Measurements from ENCODE around the gene MMP28.

MMP28 gene

DNA sequence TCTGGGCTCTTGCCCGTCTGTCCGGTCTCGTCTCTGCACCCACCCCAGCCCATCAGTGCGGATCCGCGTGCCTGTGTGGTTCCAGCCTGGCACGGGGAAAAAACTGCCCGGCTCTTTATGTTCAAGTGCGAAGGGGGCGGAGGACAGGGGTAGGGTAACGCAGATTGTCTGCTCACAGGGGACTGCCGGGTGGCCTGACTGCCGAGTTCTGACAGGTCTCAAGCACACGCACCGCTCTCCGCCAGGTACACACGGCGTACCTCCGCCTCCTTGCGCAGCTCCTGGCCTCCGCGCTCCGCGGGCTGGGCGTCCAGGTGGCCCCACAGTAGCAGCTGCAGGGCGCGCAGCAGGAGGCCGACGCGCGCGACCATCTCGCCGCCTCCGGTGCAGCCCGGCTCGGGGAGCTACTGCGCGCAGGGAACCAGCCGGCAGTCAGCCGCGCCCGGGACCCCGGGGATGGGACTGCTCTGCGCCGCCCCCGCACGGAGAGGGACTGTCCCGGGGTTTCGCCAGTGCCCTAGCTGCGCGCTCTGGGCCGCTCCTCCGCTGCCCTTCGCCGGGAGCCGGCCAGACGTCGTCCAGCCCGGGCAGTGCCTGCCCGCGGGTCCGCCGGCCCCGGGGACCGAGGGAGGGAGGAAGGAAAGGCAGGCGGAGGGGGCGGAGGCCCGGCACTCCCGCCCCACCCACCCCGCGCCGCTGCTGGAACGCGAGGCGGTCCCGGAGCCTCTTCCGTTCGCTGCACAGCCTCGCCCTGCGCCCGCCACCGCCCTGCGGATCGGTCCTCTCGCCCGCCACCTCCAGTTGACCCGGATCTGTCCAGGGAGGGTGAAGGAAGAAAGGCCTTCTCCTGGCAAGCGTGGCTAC lies at the start of gene MMP28:
Gene MMP28 (minus strand): TSS at position 635 of the 864 bp plus-strand sequence. CDS start 264 bp downstream, at position 371.
- no peak within 1 kb of the TSS for H3K27ac ChIP-seq (ENCODE audit: low read length)
- peaks cover 92% of the 10 kb centered on the region for H3K27me3 ChIP-seq (ENCODE audit: insufficient read depth, low read length)
- no peak within 1 kb of the TSS for H3K9ac ChIP-seq (ENCODE audit: low read depth, low read length)
- peak within 1 kb of the TSS; percentile 64 for H3K4me3 ChIP-seq (ENCODE audit: low read length)
- H3K9me3 ChIP-seq (ENCODE audit: insufficient read depth, low read depth, low read length) = no peaks in the 10 kb centered on the region
- no peaks in the 10 kb centered on the region for H3K36me3 ChIP-seq (ENCODE audit: insufficient read depth, low read depth, low read length)
- H3K4me1 ChIP-seq (ENCODE audit: insufficient read depth, low read length) = no peaks in the 10 kb centered on the region

GRCh38 chr17:35844547-35844946 lies 49.1 kb upstream of the MMP28 start:
- Histone ChIP-seq H3K9me3 (ENCODE audit: insufficient read depth, low read depth, low read length) (no peaks in the 10 kb centered on the region), H3K27me3 (ENCODE audit: insufficient read depth, low read length) (no peaks in the 10 kb centered on the region), H3K36me3 (ENCODE audit: insufficient read depth, low read depth, low read length) (peaks cover 89% of the 10 kb centered on the region), H3K27ac (ENCODE audit: low read length) (no peak overlapping the region), H3K4me3 (ENCODE audit: low read length) (no peak overlapping the region), H3K9ac (ENCODE audit: low read depth, low read length) (no peak overlapping the region), H3K4me1 (ENCODE audit: insufficient read depth, low read length) (no peaks in the 10 kb centered on the region)

DNA sequence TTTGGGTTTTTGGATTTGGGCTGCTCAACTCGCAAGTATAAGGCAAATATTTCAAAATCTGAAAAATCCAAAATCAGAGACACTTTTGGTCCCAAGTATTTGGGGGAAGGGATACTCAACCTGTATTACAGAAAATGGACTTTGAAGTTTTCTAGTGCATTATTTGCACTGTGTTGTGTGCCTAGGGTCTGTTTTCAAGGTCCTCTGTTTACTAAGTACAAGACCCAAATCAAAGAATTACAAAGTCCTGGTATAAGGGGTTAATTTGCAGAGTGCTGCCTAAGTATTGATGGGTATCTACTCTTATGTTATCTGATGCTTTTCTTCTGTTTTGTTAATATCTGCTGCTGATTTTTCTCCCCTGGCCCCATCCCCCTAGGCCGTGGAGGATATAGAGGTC lies 48.3 kb upstream of the MMP28 start:
- no peak overlapping the region for H3K4me3 ChIP-seq (ENCODE audit: low read length)
- no peak overlapping the region for H3K9ac ChIP-seq (ENCODE audit: low read depth, low read length)
- peaks cover 97% of the 10 kb centered on the region for H3K36me3 ChIP-seq (ENCODE audit: insufficient read depth, low read depth, low read length)
- H3K27me3 ChIP-seq (ENCODE audit: insufficient read depth, low read length) = no peaks in the 10 kb centered on the region
- H3K27ac ChIP-seq (ENCODE audit: low read length) = no peak overlapping the region
- H3K9me3 ChIP-seq (ENCODE audit: insufficient read depth, low read depth, low read length) = no peaks in the 10 kb centered on the region
- no peaks in the 10 kb centered on the region for H3K4me1 ChIP-seq (ENCODE audit: insufficient read depth, low read length)

DNA sequence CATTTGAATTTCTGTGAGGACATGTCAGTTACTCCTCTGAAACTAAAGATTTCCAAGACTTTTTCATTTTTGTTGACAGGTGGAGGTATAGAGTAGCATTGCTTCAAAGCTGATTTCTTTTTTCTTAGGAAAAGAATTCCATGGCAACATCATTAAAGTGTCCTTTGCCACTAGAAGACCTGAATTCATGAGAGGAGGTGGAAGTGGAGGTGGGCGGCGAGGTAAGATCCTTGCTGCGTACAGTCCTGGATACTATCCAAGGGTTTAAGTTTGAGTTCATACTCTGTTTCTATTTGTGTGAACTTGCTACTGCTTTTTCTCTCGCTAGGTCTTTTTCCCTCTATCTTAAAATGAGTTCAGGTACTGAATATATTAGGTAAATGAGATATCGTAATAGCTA lies 46.8 kb upstream of the MMP28 start:
- Histone ChIP-seq H3K9me3 (ENCODE audit: insufficient read depth, low read depth, low read length) (no peaks in the 10 kb centered on the region), H3K27me3 (ENCODE audit: insufficient read depth, low read length) (no peaks in the 10 kb centered on the region), H3K36me3 (ENCODE audit: insufficient read depth, low read depth, low read length) (peaks cover 99% of the 10 kb centered on the region), H3K27ac (ENCODE audit: low read length) (no peak overlapping the region), H3K4me3 (ENCODE audit: low read length) (no peak overlapping the region), H3K4me1 (ENCODE audit: insufficient read depth, low read length) (no peaks in the 10 kb centered on the region), H3K9ac (ENCODE audit: low read depth, low read length) (no peak overlapping the region)

DNA sequence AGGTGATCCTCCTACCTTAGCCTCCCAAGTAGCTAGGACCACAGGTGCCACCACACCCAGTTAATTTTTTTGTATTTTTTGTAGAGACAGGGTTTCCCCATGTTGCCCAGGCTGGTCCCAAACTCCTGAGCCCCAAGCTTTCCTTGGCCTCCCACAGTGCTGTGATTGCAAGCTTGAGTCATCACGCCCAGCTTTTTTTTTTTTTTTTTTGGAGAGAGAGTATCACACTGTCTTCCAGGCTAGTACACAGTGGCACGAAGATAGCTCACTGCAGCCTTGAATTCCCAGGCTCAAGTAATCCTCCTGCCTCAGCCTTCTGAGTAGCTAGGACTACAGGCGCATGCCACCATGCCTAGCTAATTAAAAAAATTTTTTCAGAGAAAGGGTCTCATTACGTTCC lies 46.1 kb upstream of the MMP28 start:
- no peak overlapping the region for H3K27ac ChIP-seq (ENCODE audit: low read length)
- no peaks in the 10 kb centered on the region for H3K27me3 ChIP-seq (ENCODE audit: insufficient read depth, low read length)
- no peaks in the 10 kb centered on the region for H3K9me3 ChIP-seq (ENCODE audit: insufficient read depth, low read depth, low read length)
- H3K9ac ChIP-seq (ENCODE audit: low read depth, low read length) = no peak overlapping the region
- no peaks in the 10 kb centered on the region for H3K4me1 ChIP-seq (ENCODE audit: insufficient read depth, low read length)
- H3K36me3 ChIP-seq (ENCODE audit: insufficient read depth, low read depth, low read length) = peaks cover 99% of the 10 kb centered on the region
- no peak overlapping the region for H3K4me3 ChIP-seq (ENCODE audit: low read length)

GRCh38 chr17:35841101-35841500 lies 45.7 kb upstream of the MMP28 start:
- H3K9ac ChIP-seq (ENCODE audit: low read depth, low read length) = no peak overlapping the region
- no peaks in the 10 kb centered on the region for H3K4me1 ChIP-seq (ENCODE audit: insufficient read depth, low read length)
- H3K27me3 ChIP-seq (ENCODE audit: insufficient read depth, low read length) = no peaks in the 10 kb centered on the region
- H3K27ac ChIP-seq (ENCODE audit: low read length) = no peak overlapping the region
- H3K9me3 ChIP-seq (ENCODE audit: insufficient read depth, low read depth, low read length) = no peaks in the 10 kb centered on the region
- peaks cover 99% of the 10 kb centered on the region for H3K36me3 ChIP-seq (ENCODE audit: insufficient read depth, low read depth, low read length)
- no peak overlapping the region for H3K4me3 ChIP-seq (ENCODE audit: low read length)

GRCh38 chr17:35825206-35825605 lies 29.8 kb upstream of the MMP28 start:
- H3K9me3 ChIP-seq (ENCODE audit: insufficient read depth, low read depth, low read length) = no peaks in the 10 kb centered on the region
- H3K4me3 ChIP-seq (ENCODE audit: low read length) = no peak overlapping the region
- no peak overlapping the region for H3K27ac ChIP-seq (ENCODE audit: low read length)
- peaks cover 94% of the 10 kb centered on the region for H3K36me3 ChIP-seq (ENCODE audit: insufficient read depth, low read depth, low read length)
- H3K4me1 ChIP-seq (ENCODE audit: insufficient read depth, low read length) = no peaks in the 10 kb centered on the region
- H3K27me3 ChIP-seq (ENCODE audit: insufficient read depth, low read length) = no peaks in the 10 kb centered on the region
- no peak overlapping the region for H3K9ac ChIP-seq (ENCODE audit: low read depth, low read length)

GRCh38 chr17:35821308-35821707 lies 25.9 kb upstream of the MMP28 start:
- H3K27ac ChIP-seq (ENCODE audit: low read length) = no peak overlapping the region
- no peaks in the 10 kb centered on the region for H3K9me3 ChIP-seq (ENCODE audit: insufficient read depth, low read depth, low read length)
- peaks cover 100% of the 10 kb centered on the region for H3K36me3 ChIP-seq (ENCODE audit: insufficient read depth, low read depth, low read length)
- no peaks in the 10 kb centered on the region for H3K27me3 ChIP-seq (ENCODE audit: insufficient read depth, low read length)
- no peak overlapping the region for H3K9ac ChIP-seq (ENCODE audit: low read depth, low read length)
- H3K4me3 ChIP-seq (ENCODE audit: low read length) = no peak overlapping the region
- no peaks in the 10 kb centered on the region for H3K4me1 ChIP-seq (ENCODE audit: insufficient read depth, low read length)

GRCh38 chr17:35819455-35819854 lies 24.0 kb upstream of the MMP28 start:
- Histone ChIP-seq H3K4me1 (ENCODE audit: insufficient read depth, low read length) (no peaks in the 10 kb centered on the region), H3K9me3 (ENCODE audit: insufficient read depth, low read depth, low read length) (no peaks in the 10 kb centered on the region), H3K36me3 (ENCODE audit: insufficient read depth, low read depth, low read length) (peaks cover 95% of the 10 kb centered on the region), H3K27me3 (ENCODE audit: insufficient read depth, low read length) (no peaks in the 10 kb centered on the region), H3K4me3 (ENCODE audit: low read length) (no peak overlapping the region), H3K9ac (ENCODE audit: low read depth, low read length) (no peak overlapping the region), H3K27ac (ENCODE audit: low read length) (no peak overlapping the region)

DNA sequence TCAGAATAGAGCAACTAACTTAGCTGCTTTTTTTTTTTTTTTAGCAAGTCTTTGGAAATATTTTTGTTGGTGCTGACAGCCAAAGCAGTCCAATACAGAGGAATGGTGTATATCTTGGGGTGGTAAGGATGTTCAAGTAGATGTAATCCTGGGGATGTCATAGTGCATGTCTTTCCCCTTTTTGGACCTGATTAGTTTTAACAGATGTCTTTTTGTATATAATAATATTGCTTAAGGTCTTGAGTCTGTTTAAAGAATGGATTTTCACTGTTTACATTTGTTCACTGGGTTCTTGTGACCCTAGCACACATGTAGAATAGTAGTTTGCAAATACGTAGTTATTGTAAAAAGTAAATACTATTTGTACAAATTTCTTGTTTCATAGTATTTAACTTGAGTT lies 21.8 kb upstream of the MMP28 start:
- Histone ChIP-seq H3K36me3 (ENCODE audit: insufficient read depth, low read depth, low read length) (peaks cover 85% of the 10 kb centered on the region), H3K9ac (ENCODE audit: low read depth, low read length) (no peak overlapping the region), H3K4me3 (ENCODE audit: low read length) (no peak overlapping the region)

GRCh38 chr17:35816723-35817122 lies 21.3 kb upstream of the MMP28 start:
- peaks cover 3% of the 10 kb centered on the region; the same call in 1 of the 2 replicates for H3K4me1 ChIP-seq (ENCODE audit: insufficient read depth, low read length)
- no peak overlapping the region for H3K27ac ChIP-seq (ENCODE audit: low read length)
- no peak overlapping the region for H3K9ac ChIP-seq (ENCODE audit: low read depth, low read length)
- H3K27me3 ChIP-seq (ENCODE audit: insufficient read depth, low read length) = no peaks in the 10 kb centered on the region
- no peaks in the 10 kb centered on the region for H3K9me3 ChIP-seq (ENCODE audit: insufficient read depth, low read depth, low read length)
- peaks cover 85% of the 10 kb centered on the region for H3K36me3 ChIP-seq (ENCODE audit: insufficient read depth, low read depth, low read length)
- H3K4me3 ChIP-seq (ENCODE audit: low read length) = no peak overlapping the region

More for the DNA sequence above, 21.8 kb upstream of the MMP28 start:
- Histone ChIP-seq H3K27me3 (ENCODE audit: insufficient read depth, low read length) (no peaks in the 10 kb centered on the region), H3K4me1 (ENCODE audit: insufficient read depth, low read length) (no peaks in the 10 kb centered on the region), H3K27ac (ENCODE audit: low read length) (no peak overlapping the region), H3K9me3 (ENCODE audit: insufficient read depth, low read depth, low read length) (no peaks in the 10 kb centered on the region)

GRCh38 chr17:35812456-35812855 lies 17.0 kb upstream of the MMP28 start:
- no peak overlapping the region for H3K4me3 ChIP-seq (ENCODE audit: low read length)
- H3K9ac ChIP-seq (ENCODE audit: low read depth, low read length) = no peak overlapping the region; the same call in 1 of the 2 replicates
- peaks cover 15% of the 10 kb centered on the region for H3K4me1 ChIP-seq (ENCODE audit: insufficient read depth, low read length)
- no peaks in the 10 kb centered on the region for H3K27me3 ChIP-seq (ENCODE audit: insufficient read depth, low read length)
- H3K9me3 ChIP-seq (ENCODE audit: insufficient read depth, low read depth, low read length) = no peaks in the 10 kb centered on the region
- H3K27ac ChIP-seq (ENCODE audit: low read length) = no peak overlapping the region
- H3K36me3 ChIP-seq (ENCODE audit: insufficient read depth, low read depth, low read length) = peaks cover 52% of the 10 kb centered on the region

All from iPS-20b (cell line).